SH-SY5Y (cell line): ENCODE measurements around the gene IFI44.

Experiments
- GATA2 ChIP-seq: IDR thresholded peaks from 2 replicates; pipeline ENCODE4 v1.6.1; 2011; ENCODE audit warnings: mild to moderate bottlenecking, low read depth, low read length
- GATA3 ChIP-seq: IDR thresholded peaks from 2 replicates; pipeline ENCODE4 v1.6.1; 2011; ENCODE audit warnings: low read depth, mild to moderate bottlenecking, low read length, moderate library complexity

- no peak for TF ChIP-seq GATA2
- no peak for TF ChIP-seq GATA3
Observed at GRCh38 chr1:78641558-78641957, 8.1 kb upstream of the IFI44 start.
